Loucy (cell line): ENCODE measurements around the gene CSKMT.

ENCODE experiments used
- H2AFZ ChIP-seq: fragments of 200-600 bp; sonication (generic); 2 replicates; pipeline ENCODE4 v1.6.0; 2016; ENCODE audit warnings: antibody characterized with exemption, mild to moderate bottlenecking, low read length, moderate library complexity
- H3F3A ChIP-seq: fragments of 200-600 bp; 2 replicates; pipeline ENCODE4 v1.6.0; 2016; ENCODE audit warnings: antibody characterized with exemption, low read depth, mild to moderate bottlenecking
- H3K27me3 ChIP-seq: fragments of 200-600 bp; sonication (generic); 2 replicates; pipeline ENCODE4 v1.6.1; 2014; ENCODE audit warnings: low read length, mild to moderate bottlenecking; ENCODE audit not compliant: insufficient read depth, poor library complexity, severe bottlenecking
- H3K36me3 ChIP-seq: fragments of 200-600 bp; sonication (generic); 2 replicates; pipeline ENCODE4 v1.6.1; 2016; ENCODE audit warnings: low read length; ENCODE audit not compliant: insufficient read depth
- H3K4me1 ChIP-seq: fragments of 200-600 bp; sonication (generic); 2 replicates; pipeline ENCODE4 v1.5.1; 2014; ENCODE audit warnings: low read length, mild to moderate bottlenecking; ENCODE audit not compliant: insufficient read depth, poor library complexity, severe bottlenecking
- H3K4me2 ChIP-seq: fragments of 200-600 bp; sonication (generic); 2 replicates; pipeline ENCODE4 v1.6.0; 2014; ENCODE audit warnings: antibody characterized with exemption, low read length, low read depth, mild to moderate bottlenecking; ENCODE audit not compliant: poor library complexity, severe bottlenecking
- H3K4me3 ChIP-seq: fragments of 200-600 bp; sonication (generic); 2 replicates; pipeline ENCODE4 v1.5.1; 2014; ENCODE audit warnings: low read length, mild to moderate bottlenecking, mixed read lengths; ENCODE audit not compliant: poor library complexity, severe bottlenecking
- H3K79me2 ChIP-seq: fragments of 200-600 bp; sonication (generic); 2 replicates; pipeline ENCODE4 v1.6.1; 2014; ENCODE audit warnings: low read length; ENCODE audit not compliant: insufficient read depth
- H3K9ac ChIP-seq: fragments of 200-600 bp; sonication (generic); 2 replicates; pipeline ENCODE4 v1.6.0; 2014; ENCODE audit warnings: mild to moderate bottlenecking, low read depth, low read length, moderate library complexity; ENCODE audit not compliant: poor library complexity, severe bottlenecking
- H3K9me2 ChIP-seq: fragments of 200-600 bp; sonication (generic); replicated peaks from 2 replicates; pipeline ENCODE4 v1.6.1; 2016; ENCODE audit warnings: low read depth, low read length, mixed read lengths
- H3K9me3 ChIP-seq: fragments of 200-600 bp; sonication (generic); 2 replicates; pipeline ENCODE4 v1.6.1; 2014; ENCODE audit warnings: mild to moderate bottlenecking, antibody characterized with exemption, low read length, low read depth; ENCODE audit not compliant: insufficient read depth
- H4K20me1 ChIP-seq: fragments of 200-600 bp; sonication (generic); 2 replicates; pipeline ENCODE4 v1.6.0; 2014; ENCODE audit warnings: antibody characterized with exemption, low read length, mild to moderate bottlenecking; ENCODE audit not compliant: insufficient read depth, poor library complexity, severe bottlenecking
- EZH2phosphoT487 ChIP-seq: fragments of 200-600 bp; IDR thresholded peaks from 2 replicates; pipeline ENCODE4 v1.6.1; 2018; ENCODE audit warnings: antibody characterized with exemption, mild to moderate bottlenecking, moderate library complexity, borderline replicate concordance
- TF ChIP-seq, protein P1 (sequence below): fragments of 200-600 bp; sonication (generic); conservative IDR thresholded peaks from 2 replicates; pipeline ENCODE4 v1.5.1; 2014; ENCODE audit warnings: mild to moderate bottlenecking, antibody characterized with exemption, low read length

The CSKMT gene

DNA sequence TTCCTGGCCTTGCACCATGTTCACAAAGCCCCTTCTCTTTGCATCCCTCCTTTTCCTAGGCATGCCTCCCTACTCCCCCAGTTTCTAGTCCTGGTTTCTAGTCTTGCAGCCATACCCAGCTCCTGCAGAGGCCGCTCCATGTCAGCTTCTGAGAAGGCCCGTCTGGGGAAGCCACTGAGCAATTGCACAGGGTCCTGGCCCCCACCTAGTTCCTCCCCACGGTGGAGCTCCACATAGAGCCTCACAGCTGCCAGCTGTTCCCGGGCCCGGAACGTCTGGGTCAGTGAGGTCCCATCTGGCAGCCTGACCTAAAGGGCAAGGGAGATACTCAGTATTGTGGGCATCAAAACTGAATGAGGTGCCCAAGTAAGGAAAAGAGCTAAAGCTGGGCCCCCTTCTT, 11.6 kb downstream of the CSKMT start:
- no peak for TF ChIP-seq EZH2phosphoT487
- TF ChIP-seq, protein P1, sequence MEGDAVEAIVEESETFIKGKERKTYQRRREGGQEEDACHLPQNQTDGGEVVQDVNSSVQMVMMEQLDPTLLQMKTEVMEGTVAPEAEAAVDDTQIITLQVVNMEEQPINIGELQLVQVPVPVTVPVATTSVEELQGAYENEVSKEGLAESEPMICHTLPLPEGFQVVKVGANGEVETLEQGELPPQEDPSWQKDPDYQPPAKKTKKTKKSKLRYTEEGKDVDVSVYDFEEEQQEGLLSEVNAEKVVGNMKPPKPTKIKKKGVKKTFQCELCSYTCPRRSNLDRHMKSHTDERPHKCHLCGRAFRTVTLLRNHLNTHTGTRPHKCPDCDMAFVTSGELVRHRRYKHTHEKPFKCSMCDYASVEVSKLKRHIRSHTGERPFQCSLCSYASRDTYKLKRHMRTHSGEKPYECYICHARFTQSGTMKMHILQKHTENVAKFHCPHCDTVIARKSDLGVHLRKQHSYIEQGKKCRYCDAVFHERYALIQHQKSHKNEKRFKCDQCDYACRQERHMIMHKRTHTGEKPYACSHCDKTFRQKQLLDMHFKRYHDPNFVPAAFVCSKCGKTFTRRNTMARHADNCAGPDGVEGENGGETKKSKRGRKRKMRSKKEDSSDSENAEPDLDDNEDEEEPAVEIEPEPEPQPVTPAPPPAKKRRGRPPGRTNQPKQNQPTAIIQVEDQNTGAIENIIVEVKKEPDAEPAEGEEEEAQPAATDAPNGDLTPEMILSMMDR, result no peak
- no peak overlapping the region for H2AFZ ChIP-seq
- no peaks in the 10 kb centered on the region for H3F3A ChIP-seq
- peak overlapping the region; percentile 91 for H3K4me3 ChIP-seq
- no peaks in the 10 kb centered on the region; the same call in 1 of the 2 replicates for H3K36me3 ChIP-seq
- no peaks in the 10 kb centered on the region for H3K9me3 ChIP-seq
- H3K27me3 ChIP-seq, result no peaks in the 10 kb centered on the region
- peaks cover 57% of the 10 kb centered on the region for H3K79me2 ChIP-seq
- peaks cover 33% of the 10 kb centered on the region for H4K20me1 ChIP-seq
- H3K4me2 ChIP-seq, result peak overlapping the region; percentile 85
- peak overlapping the region; percentile 90 for H3K9ac ChIP-seq
- H3K4me1 ChIP-seq, result peaks cover 29% of the 10 kb centered on the region
- no peaks in the 10 kb centered on the region for H3K9me2 ChIP-seq

DNA sequence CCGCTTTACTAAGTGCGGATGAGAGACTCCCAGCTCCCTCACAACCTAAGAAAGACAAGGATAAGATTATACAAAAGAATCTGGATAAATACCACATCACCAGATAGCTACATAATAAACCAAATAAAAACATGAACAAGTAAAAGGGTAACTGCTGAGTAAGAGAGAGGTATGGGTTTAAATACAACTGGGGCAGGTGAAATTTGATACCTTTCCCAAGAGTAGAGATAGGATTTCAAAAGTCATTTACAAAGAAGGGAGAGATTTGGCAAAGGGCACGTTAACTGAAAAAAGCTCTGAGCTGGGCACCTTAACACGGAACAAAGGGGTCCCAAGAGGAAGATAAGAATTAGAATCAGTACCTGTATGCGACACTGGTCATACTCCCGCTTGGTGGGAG, 12.0 kb downstream of the CSKMT start:
- no peaks in the 10 kb centered on the region for H3K9me3 ChIP-seq
- no peaks in the 10 kb centered on the region for H3K27me3 ChIP-seq
- no peak overlapping the region for H2AFZ ChIP-seq
- peaks cover 33% of the 10 kb centered on the region for H4K20me1 ChIP-seq
- H3K79me2 ChIP-seq, result peaks cover 57% of the 10 kb centered on the region
- TF ChIP-seq EZH2phosphoT487, result no peak
- TF ChIP-seq, protein P1, result no peak
- peak overlapping the region; percentile 90 for H3K9ac ChIP-seq
- H3K9me2 ChIP-seq, result no peaks in the 10 kb centered on the region
- peak overlapping the region; percentile 91 for H3K4me3 ChIP-seq
- H3K4me2 ChIP-seq, result peak overlapping the region; percentile 85
- H3K4me1 ChIP-seq, result peaks cover 29% of the 10 kb centered on the region
- no peaks in the 10 kb centered on the region for H3F3A ChIP-seq
- H3K36me3 ChIP-seq, result no peaks in the 10 kb centered on the region; the same call in 1 of the 2 replicates

DNA sequence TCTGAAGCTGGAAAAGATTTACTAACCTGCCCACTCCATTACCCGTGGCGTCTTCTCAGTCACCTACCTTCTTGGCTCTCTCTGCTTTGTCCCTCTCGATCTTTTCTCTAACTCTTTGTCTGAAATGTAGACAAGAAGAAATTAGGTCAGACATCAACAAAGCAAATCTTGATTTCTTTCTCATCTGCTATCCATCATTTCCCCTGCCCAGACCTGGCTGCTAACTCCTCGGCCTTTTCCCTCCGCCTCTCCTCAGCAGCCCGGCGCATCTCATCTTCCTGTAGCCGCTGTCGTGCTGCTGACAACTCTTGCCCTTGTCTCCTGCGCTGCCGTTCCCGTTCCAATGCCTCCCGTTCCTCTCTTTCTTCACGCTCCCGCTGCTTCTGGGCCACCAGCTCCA, 12.6 kb downstream of the CSKMT start:
- H2AFZ ChIP-seq, result no peak overlapping the region
- peaks cover 52% of the 10 kb centered on the region for H3K79me2 ChIP-seq
- H3K4me1 ChIP-seq, result peaks cover 25% of the 10 kb centered on the region
- no peaks in the 10 kb centered on the region for H3F3A ChIP-seq
- no peaks in the 10 kb centered on the region for H3K9me2 ChIP-seq
- H3K9ac ChIP-seq, result peak overlapping the region; percentile 90
- H3K9me3 ChIP-seq, result no peaks in the 10 kb centered on the region
- H3K27me3 ChIP-seq, result no peaks in the 10 kb centered on the region
- H3K36me3 ChIP-seq, result no peaks in the 10 kb centered on the region; the same call in 1 of the 2 replicates
- H3K4me3 ChIP-seq, result peak overlapping the region; percentile 91
- peak overlapping the region; percentile 85 for H3K4me2 ChIP-seq
- H4K20me1 ChIP-seq, result peaks cover 29% of the 10 kb centered on the region
- no peak for TF ChIP-seq EZH2phosphoT487
- TF ChIP-seq, protein P1, result no peak
